A549 (cell line): ENCODE measurements around the gene GBA2.

Source experiments
- BHLHE40 ChIP-seq: IDR thresholded peaks from 2 replicates; pipeline ENCODE4 v1.6.1; 2012; ENCODE audit warnings: low read depth, low read length, inconsistent platforms
- CHD4 ChIP-seq: fragments of 200-600 bp; sonication (generic); IDR thresholded peaks from 2 replicates; pipeline ENCODE4 v1.6.1; 2016; ENCODE audit warnings: antibody characterized with exemption, mild to moderate bottlenecking, borderline replicate concordance
- CTCF ChIP-seq: fragments of >200 bp; sonication (Bioruptor Twin); formaldehyde crosslinking; IDR thresholded peaks from 3 replicates; pipeline ENCODE4 v1.5.1; 2016
- ELK1 ChIP-seq: fragments of 150-350 bp; IDR thresholded peaks from 2 replicates; pipeline ENCODE4 v1.6.1; 2014; ENCODE audit warnings: low read depth, mild to moderate bottlenecking, low read length
- ESRRA ChIP-seq: fragments of 150-350 bp; IDR thresholded peaks from 2 replicates; pipeline ENCODE4 v1.6.1; 2014; ENCODE audit warnings: mild to moderate bottlenecking, low read length, borderline replicate concordance
- JUN ChIP-seq, 2 experiments: fragments of >200 bp; sonication (Bioruptor Twin); formaldehyde crosslinking; IDR thresholded peaks; 2 replicates in 1 of 2; 3 replicates in 1 of 2; pipeline ENCODE4 v1.6.1; 2016 to 2017
- PHF8 ChIP-seq: fragments of 200-600 bp; sonication (generic); IDR thresholded peaks from 2 replicates; pipeline ENCODE4 v1.6.1; 2016; ENCODE audit warnings: low read depth, mild to moderate bottlenecking, antibody characterized with exemption, moderate library complexity, borderline replicate concordance
- POLR2A ChIP-seq: IDR thresholded peaks from 2 replicates; pipeline ENCODE4 v1.6.1; 2012; ENCODE audit warnings: mild to moderate bottlenecking, low read length
- POLR2AphosphoS2 ChIP-seq: conservative IDR thresholded peaks from 2 replicates; pipeline ENCODE4 v1.6.1; 2012; ENCODE audit warnings: low read length, improper control_type of control experiment, inconsistent platforms
- RAD21 ChIP-seq, 2 experiments: fragments of >200 bp in 1 of 2; sonication (Bioruptor Twin) in 1 of 2; formaldehyde crosslinking in 1 of 2; IDR thresholded peaks in 1 of 2; conservative IDR thresholded peaks in 1 of 2; 2 replicates in 1 of 2; 3 replicates in 1 of 2; pipeline ENCODE4 v1.6.1; 2012 to 2018; ENCODE audit warnings: inconsistent platforms in 1 of 2
- REST ChIP-seq: fragments of 200-600 bp; sonication (generic); IDR thresholded peaks from 2 replicates; pipeline ENCODE4 v1.6.1; 2016; ENCODE audit warnings: antibody characterized with exemption, mild to moderate bottlenecking, moderate library complexity
- USF2 ChIP-seq: fragments of 450-650 bp; IDR thresholded peaks from 2 replicates; pipeline ENCODE4 v1.6.1; 2014; ENCODE audit warnings: antibody characterized with exemption

DNA sequence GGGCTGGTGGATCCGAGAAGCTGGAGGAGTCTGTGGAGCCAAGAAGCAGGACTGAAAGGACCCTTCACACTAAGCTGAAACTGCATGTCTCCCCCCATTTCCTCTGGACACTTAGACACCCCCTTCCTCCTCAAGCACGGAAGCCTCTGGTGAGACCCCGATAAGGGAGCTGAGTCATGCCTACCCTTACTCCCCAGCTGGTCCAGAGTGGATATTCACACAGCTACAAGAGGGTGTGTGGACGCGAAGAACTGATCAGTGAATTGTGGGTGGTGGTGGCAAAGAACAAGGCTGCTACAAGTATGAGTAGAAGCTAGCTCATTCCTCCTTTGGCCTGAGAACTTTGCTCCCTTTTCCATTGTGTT, 21.4 kb downstream of the GBA2 start:
- TF ChIP-seq POLR2A (no peak), BHLHE40 (no peak), CTCF (no peak), RAD21 (conservative IDR thresholded peaks at IDR 0.05 in 1 of 2, IDR thresholded peaks at IDR 0.05 in 1 of 2) (no peak), POLR2AphosphoS2 (no peak), ESRRA (no peak), USF2 (no peak), REST (no peak), CHD4 (no peak), ELK1 (no peak), JUN (IDR thresholded peaks at IDR 0.05) (no peak), PHF8 (no peak)
